ENCODE measurements around the gene RIPK4.

DNA sequence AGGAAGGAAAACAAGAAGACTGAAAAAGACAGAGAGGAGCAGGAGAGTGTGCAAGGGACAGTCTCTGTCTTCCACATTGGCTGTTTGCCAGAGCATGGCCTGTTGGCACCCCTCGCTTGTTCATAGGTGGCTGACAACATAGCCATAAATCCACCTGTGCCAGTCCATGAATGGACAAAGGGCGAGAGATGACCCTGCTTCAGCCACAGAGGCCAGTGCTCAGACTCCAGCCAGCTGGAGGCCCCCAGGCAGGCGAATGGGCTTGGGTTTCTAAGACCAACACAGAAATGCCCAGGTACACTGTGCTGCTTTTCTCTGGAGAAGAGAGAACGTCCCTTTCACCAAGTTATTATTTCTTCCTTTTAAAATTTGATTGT is 60.6 kb downstream of the RIPK4 start:
- TF ChIP-seq, protein P1, sequence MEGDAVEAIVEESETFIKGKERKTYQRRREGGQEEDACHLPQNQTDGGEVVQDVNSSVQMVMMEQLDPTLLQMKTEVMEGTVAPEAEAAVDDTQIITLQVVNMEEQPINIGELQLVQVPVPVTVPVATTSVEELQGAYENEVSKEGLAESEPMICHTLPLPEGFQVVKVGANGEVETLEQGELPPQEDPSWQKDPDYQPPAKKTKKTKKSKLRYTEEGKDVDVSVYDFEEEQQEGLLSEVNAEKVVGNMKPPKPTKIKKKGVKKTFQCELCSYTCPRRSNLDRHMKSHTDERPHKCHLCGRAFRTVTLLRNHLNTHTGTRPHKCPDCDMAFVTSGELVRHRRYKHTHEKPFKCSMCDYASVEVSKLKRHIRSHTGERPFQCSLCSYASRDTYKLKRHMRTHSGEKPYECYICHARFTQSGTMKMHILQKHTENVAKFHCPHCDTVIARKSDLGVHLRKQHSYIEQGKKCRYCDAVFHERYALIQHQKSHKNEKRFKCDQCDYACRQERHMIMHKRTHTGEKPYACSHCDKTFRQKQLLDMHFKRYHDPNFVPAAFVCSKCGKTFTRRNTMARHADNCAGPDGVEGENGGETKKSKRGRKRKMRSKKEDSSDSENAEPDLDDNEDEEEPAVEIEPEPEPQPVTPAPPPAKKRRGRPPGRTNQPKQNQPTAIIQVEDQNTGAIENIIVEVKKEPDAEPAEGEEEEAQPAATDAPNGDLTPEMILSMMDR (conservative IDR thresholded peaks at IDR 0.05; ENCODE audit: low read depth, low read length): no peak
- no peak for TF ChIP-seq EZH2 (IDR thresholded peaks at IDR 0.05; ENCODE audit: borderline replicate concordance, low read depth, low read length, poor library complexity, severe bottlenecking)
